OCI-LY3 (cell line): Measurements from ENCODE around the gene PIMREG.

ENCODE experiments used
- H2AFZ ChIP-seq: fragments of 200-600, 300-600 bp; shearing (Covaris generic); 2 replicates; pipeline ENCODE4 v1.6.0; 2014; ENCODE audit warnings: antibody characterized with exemption, low read depth, low read length
- H3K27ac ChIP-seq: fragments of 200-600, 300-600 bp; sonication (generic); 2 replicates; pipeline ENCODE4 v1.5.1; 2014; ENCODE audit warnings: mild to moderate bottlenecking, low read length, moderate library complexity, mixed read lengths
- H3K27me3 ChIP-seq: fragments of 200-600, 300-600 bp; sonication (generic); 2 replicates; pipeline ENCODE4 v1.6.1; 2014; ENCODE audit warnings: low read depth, low read length, mixed read lengths
- H3K36me3 ChIP-seq: fragments of 200-600, 300-600 bp; sonication (generic); replicated peaks from 2 replicates; pipeline ENCODE3; 2014; ENCODE audit warnings: low read depth, low read length, mixed read lengths
- H3K4me1 ChIP-seq: fragments of 300-600, 200-600 bp; sonication (generic); 2 replicates; pipeline ENCODE4 v1.6.1; 2014; ENCODE audit warnings: low read length, mixed read lengths
- H3K4me2 ChIP-seq: fragments of 200-600, 300-600 bp; sonication (generic); 2 replicates; pipeline ENCODE4 v1.6.1; 2014; ENCODE audit warnings: low read length, mixed read lengths
- H3K4me3 ChIP-seq: fragments of 300-600, 200-600 bp; sonication (generic); 2 replicates; pipeline ENCODE4 v1.5.1; 2014; ENCODE audit warnings: antibody characterized with exemption, mild to moderate bottlenecking, low read length, moderate library complexity
- H3K79me2 ChIP-seq: fragments of 300-600, 200-600 bp; shearing (Covaris generic); 2 replicates; pipeline ENCODE4 v1.6.1; 2014; ENCODE audit warnings: mild to moderate bottlenecking, low read length, mixed read lengths
- H3K9ac ChIP-seq: fragments of 300-600, 200-600 bp; shearing (Covaris generic); 2 replicates; pipeline ENCODE4 v1.6.0; 2014; ENCODE audit warnings: mild to moderate bottlenecking, low read length, moderate library complexity
- H3K9me3 ChIP-seq: fragments of 200-600, 300-600 bp; shearing (Covaris generic); 2 replicates; pipeline ENCODE4 v1.6.1; 2014; ENCODE audit warnings: low read length, mixed read lengths; ENCODE audit not compliant: insufficient read depth
- H4K20me1 ChIP-seq: fragments of 200-600, 300-600 bp; sonication (generic); 2 replicates; pipeline ENCODE4 v1.6.1; 2016; ENCODE audit warnings: low read length, mixed read lengths; ENCODE audit not compliant: insufficient read depth
- CTCF ChIP-seq: fragments of 200-600, 300-600 bp; sonication (generic); IDR thresholded peaks from 2 replicates; pipeline ENCODE4 v1.5.1; 2014; ENCODE audit warnings: antibody characterized with exemption, low read length, low read depth
- EZH2phosphoT487 ChIP-seq: fragments of 200-600 bp; shearing (Covaris generic); IDR thresholded peaks from 2 replicates; pipeline ENCODE4 v1.6.1; 2018; ENCODE audit warnings: antibody characterized with exemption, mixed run types, low read depth

Gene PIMREG

DNA sequence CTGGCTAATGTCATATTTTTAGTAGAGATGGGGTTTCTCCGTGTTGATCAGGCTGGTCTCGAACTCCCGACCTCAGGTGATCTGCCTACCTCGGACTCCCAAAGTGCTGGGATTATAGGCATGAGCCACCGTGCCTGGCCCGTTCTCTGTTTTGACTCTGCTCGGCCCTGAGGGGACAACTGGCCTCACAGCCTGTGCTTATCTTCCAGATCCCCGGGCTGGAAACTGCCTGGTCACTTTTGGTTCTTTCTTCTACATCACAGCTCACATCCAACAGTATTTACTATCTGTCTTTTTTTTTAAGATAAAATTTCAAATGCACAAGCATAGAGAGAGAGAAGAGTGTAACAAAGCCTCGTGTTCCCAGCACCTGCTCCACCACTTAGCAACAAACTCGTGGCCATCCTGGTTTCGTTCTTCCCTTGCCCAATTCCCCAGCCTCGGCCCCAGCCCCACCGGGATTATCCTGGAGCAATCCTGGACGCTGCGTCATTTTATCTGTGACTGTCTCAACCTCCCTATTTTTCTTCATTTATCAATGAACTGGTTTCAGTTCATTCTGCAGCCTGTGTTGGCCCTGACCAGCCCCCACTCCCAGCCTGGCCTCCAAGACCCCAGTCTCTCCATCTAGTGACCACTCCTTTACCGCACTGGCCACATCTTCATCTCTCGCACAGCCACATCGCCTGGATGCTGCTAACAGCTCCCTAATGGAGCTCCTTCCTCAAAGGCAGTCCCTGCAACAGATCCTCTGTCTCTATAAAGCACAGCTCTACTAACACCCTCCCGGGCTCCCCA, 21.1 kb downstream of the PIMREG start:
- TF ChIP-seq EZH2phosphoT487 (no peak), CTCF (no peak)
- no peak overlapping the region for H3K4me2 ChIP-seq

GRCh38 chr17:6467567-6467966, 23.3 kb downstream of the PIMREG start:
- TF ChIP-seq CTCF (no peak), EZH2phosphoT487 (no peak)

More for the DNA sequence above, 21.1 kb downstream of the PIMREG start:
- Histone ChIP-seq H3K9ac (no peak overlapping the region), H3K27ac (no peak overlapping the region), H3K79me2 (no peaks in the 10 kb centered on the region), H4K20me1 (no peaks in the 10 kb centered on the region), H3K4me1 (no peaks in the 10 kb centered on the region), H2AFZ (no peak overlapping the region), H3K36me3 (no peaks in the 10 kb centered on the region), H3K27me3 (no peaks in the 10 kb centered on the region), H3K4me3 (no peak overlapping the region), H3K9me3 (no peaks in the 10 kb centered on the region)

GRCh38 chr17:6468051-6468790, 24.0 kb downstream of the PIMREG start:
- no peak for TF ChIP-seq CTCF
- no peak for TF ChIP-seq EZH2phosphoT487
- no peak overlapping the region for H3K27ac ChIP-seq
- no peaks in the 10 kb centered on the region for H3K36me3 ChIP-seq
- no peaks in the 10 kb centered on the region for H3K9me3 ChIP-seq
- no peaks in the 10 kb centered on the region for H3K4me1 ChIP-seq
- H3K9ac ChIP-seq: no peak overlapping the region
- no peaks in the 10 kb centered on the region for H3K27me3 ChIP-seq
- H3K4me2 ChIP-seq: no peak overlapping the region
- H2AFZ ChIP-seq: no peak overlapping the region
- H3K4me3 ChIP-seq: no peak overlapping the region
- H4K20me1 ChIP-seq: no peaks in the 10 kb centered on the region
- no peaks in the 10 kb centered on the region for H3K79me2 ChIP-seq

More at GRCh38 chr17:6467567-6467966, 23.3 kb downstream of the PIMREG start:
- Histone ChIP-seq H3K79me2 (no peaks in the 10 kb centered on the region), H3K4me1 (no peaks in the 10 kb centered on the region), H3K27ac (no peak overlapping the region), H3K4me2 (no peak overlapping the region), H3K9me3 (no peaks in the 10 kb centered on the region), H3K27me3 (no peaks in the 10 kb centered on the region), H4K20me1 (no peaks in the 10 kb centered on the region), H3K36me3 (no peaks in the 10 kb centered on the region), H3K4me3 (no peak overlapping the region), H3K9ac (no peak overlapping the region), H2AFZ (no peak overlapping the region)

- Histone ChIP-seq H3K79me2 (no peaks in the 10 kb centered on the region), H3K27me3 (no peaks in the 10 kb centered on the region), H3K27ac (no peak overlapping the region), H3K4me2 (no peak overlapping the region), H3K4me1 (no peaks in the 10 kb centered on the region), H4K20me1 (no peaks in the 10 kb centered on the region), H3K4me3 (no peak overlapping the region), H3K36me3 (no peaks in the 10 kb centered on the region), H2AFZ (no peak overlapping the region), H3K9ac (no peak overlapping the region), H3K9me3 (no peaks in the 10 kb centered on the region)
- TF ChIP-seq EZH2phosphoT487 (no peak), CTCF (no peak)
These were observed 26.0 kb downstream of the PIMREG start for GRCh38 chr17:6470146-6470718.
